NCI-H1092 treated with DMSO at 0.1 percent for 48 hours (cell line): ENCODE measurements around the gene SYNE4.
"Not testable (repeated sequence)": the region's sequence is repeated elsewhere in the genome, so short reads cannot be mapped to it uniquely, and the experiment has no call there.

Source experiments
- DNase-seq: peaks from one replicate; lab custom pipeline; 2025; lab: John Stamatoyannopoulos, UW

SYNE4 gene

GRCh38 chr19:36008336-36008978 is at the start of gene SYNE4:
Gene SYNE4 (minus strand): TSS chr19:36008813. CDS start chr19:36008681, 132 bp downstream.
- no peak for DNase-seq

GRCh38 chr19:36054733-36055686 is 46.4 kb upstream of the SYNE4 start, which contains the start of gene WDR62:
Gene WDR62 (plus strand): TSS chr19:36054897. CDS start chr19:36054972, 75 bp downstream.
- DNase-seq: peak; percentile 96

GRCh38 chr19:36054119-36054732 is 45.6 kb upstream of the SYNE4 start, which contains the start of gene THAP8:
Gene THAP8 (minus strand): TSS chr19:36054285. CDS start chr19:36054217, 68 bp downstream.
- DNase-seq: peak; percentile 97

DNA sequence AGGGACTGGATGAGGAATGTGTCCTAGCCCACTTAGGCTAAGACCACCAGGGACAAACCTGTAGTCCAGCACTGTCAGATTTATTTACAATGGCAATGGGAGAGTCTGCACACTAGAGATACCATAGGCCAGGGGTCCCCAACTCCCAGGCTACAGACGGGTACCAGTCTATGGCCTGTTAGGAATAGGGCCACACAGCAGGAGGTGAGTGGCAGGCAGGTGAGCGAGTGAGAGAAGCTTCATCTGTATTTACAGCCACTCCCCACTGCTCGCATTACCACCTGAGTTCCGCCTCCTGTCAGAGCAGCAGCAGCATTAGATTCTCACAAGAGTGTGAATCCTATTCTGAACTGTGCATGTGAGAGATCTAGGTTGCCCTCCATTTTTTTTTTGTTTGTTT is 43.0 kb upstream of the SYNE4 start:
- DNase-seq: no peak

DNA sequence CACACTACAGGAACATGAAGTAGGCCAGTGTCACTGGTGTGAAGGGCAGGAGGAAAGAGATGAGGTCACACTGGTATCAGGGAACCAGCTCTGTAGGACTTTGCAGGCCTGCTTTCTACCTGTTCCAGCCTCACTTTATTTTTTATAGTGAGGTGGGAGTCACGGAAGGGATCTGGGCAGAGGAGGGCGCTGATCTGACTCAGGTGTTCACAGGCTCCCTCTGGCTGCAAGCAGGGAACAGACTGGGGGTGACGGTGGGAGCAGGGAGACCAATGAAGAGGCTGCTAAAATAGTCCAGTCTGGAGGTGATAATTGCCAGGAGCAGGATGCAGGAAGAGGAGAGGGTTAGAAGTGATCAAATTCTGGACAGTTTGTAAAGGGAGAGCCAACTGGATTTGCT is 42.6 kb upstream of the SYNE4 start:
- DNase-seq: no peak

GRCh38 chr19:36049080-36049698 is 40.6 kb upstream of the SYNE4 start:
- DNase-seq: no peak

DNA sequence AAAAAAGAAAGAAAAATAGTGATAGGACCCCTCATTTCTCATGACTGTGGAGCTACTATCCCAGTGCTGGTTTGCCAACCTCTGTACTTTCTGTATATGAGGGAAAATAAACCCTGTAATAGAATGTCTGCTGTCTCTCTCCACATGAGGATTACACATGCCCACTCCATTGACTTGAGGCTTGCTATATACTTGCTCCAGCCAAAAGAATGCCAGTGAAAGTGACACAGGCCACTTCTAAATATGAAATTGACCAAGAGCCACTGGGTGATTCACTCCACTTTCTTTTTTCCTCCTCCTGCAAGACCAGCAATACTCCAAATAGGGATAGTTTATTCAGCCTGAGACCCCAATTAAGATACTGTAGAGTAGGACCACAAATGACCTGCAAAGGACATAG is 39.2 kb upstream of the SYNE4 start:
- DNase-seq: no peak

- DNase-seq: no peak
Observed at GRCh38 chr19:36046443-36047050, 37.9 kb upstream of the SYNE4 start.

GRCh38 chr19:36043952-36044351 is 35.3 kb upstream of the SYNE4 start:
- no peak for DNase-seq

- DNase-seq: no peak
Observed at GRCh38 chr19:36041831-36042230, 33.2 kb upstream of the SYNE4 start.

DNA sequence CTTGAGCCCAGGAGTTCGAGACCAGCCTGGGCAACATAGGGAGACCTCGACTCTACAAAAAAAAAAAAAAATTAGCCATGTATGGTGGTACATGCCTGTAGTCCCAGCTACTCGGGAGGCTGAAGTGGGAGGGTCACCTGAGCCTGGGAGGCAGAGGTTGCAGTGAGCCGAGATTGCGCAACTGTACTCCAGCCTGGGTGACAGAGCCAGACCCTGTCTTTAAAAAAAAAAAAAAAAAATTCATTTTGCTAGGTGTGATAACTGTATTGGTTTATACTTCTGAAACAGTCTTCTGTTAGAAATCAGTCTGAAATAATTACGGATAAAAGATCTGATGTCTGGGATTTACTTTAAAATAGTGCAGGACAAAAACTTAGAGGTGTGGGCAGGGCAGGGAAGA is 32.5 kb upstream of the SYNE4 start:
- not testable (repeated sequence) for DNase-seq

DNA sequence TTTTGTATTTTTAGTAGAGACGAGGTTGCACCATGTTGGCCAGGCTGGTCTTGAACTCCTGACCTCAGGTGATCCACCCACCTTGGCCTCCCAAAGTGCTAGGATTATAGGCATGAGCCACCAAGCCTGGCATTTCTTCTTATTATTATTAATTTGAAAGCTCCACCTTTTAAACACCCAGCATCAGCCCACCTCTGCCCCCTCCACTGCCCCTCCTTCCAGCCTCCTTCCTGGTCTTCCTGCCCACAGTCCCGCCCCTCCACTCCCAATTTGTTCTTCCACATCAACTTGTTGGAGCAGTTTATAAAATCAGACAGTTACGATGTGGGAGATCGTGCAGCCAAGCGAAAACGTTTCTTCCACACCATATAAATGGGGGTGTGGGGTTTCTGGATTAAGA is 31.9 kb upstream of the SYNE4 start:
- no peak for DNase-seq

DNA sequence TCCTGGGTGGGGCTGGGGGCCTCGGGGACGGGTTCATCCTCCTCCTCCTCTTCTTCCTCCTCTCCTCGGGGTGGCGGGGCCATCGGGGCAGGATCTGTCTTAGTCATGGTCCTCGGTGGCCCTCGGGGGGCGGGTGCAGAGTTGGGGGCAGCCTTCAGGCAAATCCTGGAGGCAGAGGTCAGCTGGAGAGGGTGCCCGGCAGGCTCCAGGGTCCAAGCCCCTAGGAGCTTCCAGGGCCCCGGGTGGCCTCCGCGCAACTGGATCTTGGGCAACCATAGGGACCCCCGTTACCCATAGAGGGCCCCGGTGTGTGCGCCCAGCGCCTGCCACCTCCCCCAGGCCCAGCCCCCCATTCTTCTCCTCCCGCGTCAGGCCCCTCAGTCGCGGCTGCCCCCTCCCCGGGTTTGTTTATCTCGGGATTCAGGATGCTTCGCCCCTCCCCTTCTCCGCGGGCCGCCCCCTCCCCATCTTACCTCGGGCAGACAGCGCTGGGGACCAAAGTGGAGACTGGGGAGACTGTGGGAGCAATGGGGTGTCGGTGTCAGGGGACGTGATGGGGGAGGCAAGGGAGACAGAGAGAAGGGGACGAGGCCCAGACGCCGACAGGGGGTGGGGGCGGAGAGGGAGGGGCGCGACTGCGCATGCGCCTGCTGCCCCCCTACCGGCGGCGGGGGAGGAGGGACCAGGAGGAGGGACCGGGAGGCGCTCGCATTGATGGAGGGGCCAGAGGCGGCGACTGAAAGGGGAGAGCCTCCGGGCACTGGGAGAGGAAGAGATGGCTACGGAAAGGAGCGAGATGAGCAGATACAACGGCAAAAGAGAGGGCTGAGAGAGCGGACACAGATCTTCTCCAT is 23.9 kb upstream of the SYNE4 start, which contains the start of gene CLIP3:
Gene CLIP3 (minus strand): TSS at position 623 of the 854 bp plus-strand sequence. CDS start 516 bp downstream, at position 107.
- DNase-seq: peak; percentile 55

- DNase-seq: no peak
Observed at GRCh38 chr19:36031308-36031707, 22.7 kb upstream of the SYNE4 start.

DNA sequence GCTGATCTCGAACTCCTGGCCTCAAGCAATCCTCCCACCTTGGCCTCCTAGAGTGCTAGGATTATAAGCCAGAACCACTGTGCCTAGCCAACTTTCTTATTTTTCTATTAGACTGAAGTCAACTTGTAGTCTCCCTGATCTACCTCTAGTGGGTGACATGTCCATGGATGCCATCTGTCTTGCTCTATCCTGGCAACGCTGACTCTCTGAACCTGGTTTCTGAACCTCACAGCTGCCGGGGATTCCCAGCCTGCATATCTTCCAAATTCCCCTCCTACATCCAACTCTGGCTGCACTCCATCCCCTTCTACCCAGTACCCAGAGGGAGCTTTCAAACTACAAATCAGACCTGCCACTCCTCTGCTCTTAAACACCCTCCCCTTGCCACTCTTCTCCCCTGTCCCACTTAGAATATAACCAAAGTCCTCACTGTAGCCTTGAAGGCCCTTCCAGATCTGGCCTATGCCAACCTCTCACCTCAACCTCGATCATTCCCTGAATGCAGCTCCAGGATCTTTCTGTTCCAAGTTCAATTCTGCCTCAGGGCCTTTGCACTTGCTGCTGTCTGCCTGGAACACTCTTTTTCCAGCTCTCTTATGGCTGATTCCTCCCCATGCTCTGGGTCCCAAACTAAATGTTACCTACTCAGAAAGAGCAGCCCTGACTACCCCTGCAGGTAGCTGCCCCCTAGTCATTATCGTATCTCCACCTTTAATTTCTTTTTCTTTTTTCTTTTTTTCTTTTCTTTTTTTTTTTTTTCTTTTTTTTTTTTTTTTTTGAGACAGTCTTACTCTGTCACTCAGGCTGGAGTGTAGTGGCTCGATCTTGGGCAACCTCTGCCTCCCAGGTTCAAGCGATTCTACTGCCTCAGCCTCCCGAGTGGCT is 21.9 kb upstream of the SYNE4 start:
- DNase-seq: no peak

DNA sequence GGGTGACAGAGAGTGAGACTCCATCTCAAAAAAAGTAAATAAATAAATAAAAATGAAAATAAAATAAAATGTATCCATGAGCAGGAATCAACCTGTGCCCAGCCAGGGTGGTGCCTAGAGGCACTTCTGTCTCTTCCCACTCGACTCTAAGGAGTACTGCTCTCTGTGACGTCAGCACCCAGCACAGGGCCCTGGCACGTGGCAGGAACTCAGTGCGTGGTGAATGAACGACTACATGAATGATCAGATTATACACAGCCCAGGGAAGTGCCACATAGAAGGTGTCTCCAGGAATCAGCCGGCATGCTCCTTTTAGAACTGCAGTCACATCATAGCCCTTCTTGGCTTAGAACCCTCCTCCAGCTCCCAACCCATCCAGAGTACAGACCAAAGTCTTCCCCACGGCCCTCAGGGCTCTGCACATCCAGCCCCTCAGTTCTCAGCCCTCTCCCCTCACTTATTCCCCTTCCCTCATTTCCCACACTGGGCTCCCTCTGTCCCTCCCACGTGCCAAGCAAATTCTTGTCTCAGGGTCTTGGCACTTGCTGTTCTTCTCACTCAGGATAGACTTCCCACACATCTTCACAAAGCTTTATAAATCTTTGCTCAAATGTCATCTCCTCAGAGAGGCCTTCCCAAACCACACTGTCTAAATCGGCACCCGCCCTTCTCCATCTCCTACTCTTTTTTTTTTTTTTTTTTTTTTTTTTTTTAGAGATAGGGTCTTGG is 19.9 kb upstream of the SYNE4 start:
- no peak for DNase-seq

GRCh38 chr19:36027696-36028095 is 19.1 kb upstream of the SYNE4 start:
- DNase-seq: no peak

DNA sequence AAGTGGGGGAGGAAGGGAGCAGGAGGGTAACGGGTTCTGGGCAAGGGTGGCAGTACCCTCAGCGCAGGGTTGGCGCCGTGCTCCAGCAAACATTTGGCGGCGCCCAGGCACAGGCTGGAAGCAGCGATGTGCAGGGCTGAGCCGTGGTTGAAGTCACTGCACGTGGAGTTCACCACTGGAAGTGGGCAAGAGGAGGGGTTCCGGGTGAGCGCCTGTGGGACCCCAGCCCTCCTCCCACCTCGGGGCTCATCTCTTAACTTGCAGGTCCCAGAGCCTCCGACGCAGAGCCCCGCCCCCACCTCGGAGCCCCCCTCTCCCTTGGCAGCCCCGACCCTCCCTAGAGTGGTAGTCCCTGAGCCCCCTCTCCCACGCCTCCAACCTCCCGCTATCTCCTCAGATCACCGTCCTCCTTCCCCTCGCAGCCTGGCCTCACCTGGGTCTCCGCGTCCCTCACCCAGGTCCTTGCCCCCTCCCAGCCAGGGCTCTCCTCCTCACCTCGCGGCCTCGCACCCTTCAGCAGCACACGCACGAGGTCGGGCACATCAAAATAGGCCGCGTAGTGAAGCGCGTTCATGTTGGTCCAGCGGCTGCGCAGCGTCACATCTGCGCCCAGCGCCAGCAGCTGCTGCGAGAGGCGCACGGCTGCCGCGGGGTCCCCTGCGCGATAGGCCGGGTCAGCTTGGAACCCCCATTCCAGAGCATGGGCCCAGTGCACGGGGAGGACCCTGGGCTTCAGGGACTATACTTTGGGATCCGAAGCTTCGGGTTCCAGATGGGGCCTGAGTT is 17.7 kb upstream of the SYNE4 start:
- no peak for DNase-seq
